ENCODE measurements around the gene CSF2RB. TPM values are rescaled to one million over a fixed set of nuclear protein-coding genes. Genes with fewer than 3 reads are reported as not detected.

CSF2RB gene
- total RNA-seq, 1 experiment from 2014 or later: not detected

- H2BK12ac ChIP-seq (ENCODE audit: insufficient read length, low read depth, low read length): no peak overlapping the region
- H2BK15ac ChIP-seq (ENCODE audit: low read depth, low read length): no peak overlapping the region
- H3K27ac ChIP-seq (ENCODE audit: insufficient read length, low read depth, low read length): no peak overlapping the region
- H4K20me1 ChIP-seq (ENCODE audit: control insufficient read depth, insufficient read depth, insufficient read length): no peaks in the 10 kb centered on the region
- H4K91ac ChIP-seq (ENCODE audit: insufficient read length, low read depth, low read length): no peak overlapping the region
- H2AK5ac ChIP-seq (ENCODE audit: insufficient read length, low read length): no peak overlapping the region
- H3T11ph ChIP-seq (ENCODE audit: low read length): no peak overlapping the region
- TF ChIP-seq CTCF (conservative IDR thresholded peaks at IDR 0.05): no peak
- H3K18ac ChIP-seq (ENCODE audit: insufficient read length, low read depth, low read length): no peak overlapping the region
- no peak overlapping the region; the same call in 1 of the 2 replicates for H3K14ac ChIP-seq (ENCODE audit: insufficient read depth, low read length)
- H4K8ac ChIP-seq (replicated peaks; ENCODE audit: insufficient read length, low read depth, low read length): no peak overlapping the region
- H3K56ac ChIP-seq (ENCODE audit: insufficient read length, low read depth, low read length): no peak overlapping the region
- no peak overlapping the region for H2BK5ac ChIP-seq (ENCODE audit: insufficient read length, low read length)
- no peaks in the 10 kb centered on the region for H3K4me1 ChIP-seq (ENCODE audit: insufficient read depth, low read length)
- no peak overlapping the region for H3K23ac ChIP-seq (ENCODE audit: insufficient read length, low read depth, low read length)
- H3K79me2 ChIP-seq (ENCODE audit: insufficient read depth, low read length): no peaks in the 10 kb centered on the region
- no peaks in the 10 kb centered on the region for H3K79me1 ChIP-seq (ENCODE audit: insufficient read depth, low read depth, low read length, poor library complexity, severe bottlenecking)
- no peak overlapping the region for H3K4me3 Mint-ChIP-seq
- H2AFZ ChIP-seq (ENCODE audit: low read length): no peak overlapping the region
- H3K4ac ChIP-seq (ENCODE audit: low read depth, low read length): no peak overlapping the region
- no peak for DNase-seq
- peaks cover 42% of the 10 kb centered on the region for H3K27me3 Mint-ChIP-seq (ENCODE audit: low read depth)
- H2BK120ac ChIP-seq (ENCODE audit: low read depth, low read length, poor library complexity, severe bottlenecking): no peak overlapping the region
- no peak overlapping the region for H3K27ac Mint-ChIP-seq
- no peaks in the 10 kb centered on the region for H3K9me3 Mint-ChIP-seq
- H3K23me2 ChIP-seq (ENCODE audit: insufficient read length, low read depth, low read length, poor library complexity, severe bottlenecking): no peaks in the 10 kb centered on the region
- H3K27me3 ChIP-seq (ENCODE audit: insufficient read depth, low read length): no peaks in the 10 kb centered on the region; the same call in 1 of the 2 replicates
- no peak overlapping the region for H3K4me2 ChIP-seq (ENCODE audit: insufficient read depth, insufficient read length, low read length)
- peaks cover 5 to 8% of the 10 kb centered on the region in 2 experiments; a peak in 3 of 4 replicates for H3K4me1 Mint-ChIP-seq
- H2BK20ac ChIP-seq (ENCODE audit: low read depth, low read length, poor library complexity, severe bottlenecking): no peak overlapping the region
- H3K9me3 ChIP-seq (ENCODE audit: control insufficient read depth, low read depth, low read length): no peaks in the 10 kb centered on the region
- no CpG with 5 or more reads among the region's 14 CpGs for WGBS (ENCODE audit: extremely low coverage, insufficient read length, low lambda C conversion rate)
- no peak overlapping the region for H4K5ac ChIP-seq (ENCODE audit: insufficient read length, low read depth, low read length)
- H3K9ac ChIP-seq (ENCODE audit: extremely low read depth, insufficient read length, low read length): no peak overlapping the region
- H3K36me3 Mint-ChIP-seq (ENCODE audit: insufficient read depth in 1 of 3, low read depth in 3 of 3): no peaks in the 10 kb centered on the region
These were observed 48.8 kb upstream of the CSF2RB start for GRCh38 chr22:36864454-36865215.
